Measurements from ENCODE around the gene MARF1.
"Not testable (repeated sequence)": the region's sequence is repeated elsewhere in the genome, so short reads cannot be mapped to it uniquely, and the experiment has no call there.

MARF1 gene

DNA sequence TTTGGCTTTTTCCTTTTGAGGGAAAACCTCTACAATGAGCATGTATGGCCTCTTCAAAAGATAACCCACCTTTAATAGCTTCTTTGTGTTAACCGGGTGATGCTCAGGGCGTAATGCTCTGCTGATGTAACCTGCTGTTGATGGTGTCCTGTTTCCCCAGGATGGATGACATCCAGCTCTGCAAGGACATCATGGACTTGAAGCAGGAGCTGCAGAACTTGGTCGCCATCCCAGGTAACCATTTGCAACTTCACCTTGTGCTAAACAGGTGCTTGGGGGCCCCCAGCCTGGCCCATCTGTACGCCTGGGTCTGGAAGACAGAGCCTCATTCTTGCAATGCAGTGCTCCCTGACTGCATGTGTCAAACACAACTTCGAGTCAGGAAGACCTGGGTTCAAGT, 75.1 kb downstream of the MARF1 start:
- Histone ChIP-seq H3K27ac (ENCODE audit: low read depth, low read length) (no peak overlapping the region), H3K9ac (ENCODE audit: low read length) (no peak overlapping the region), H3K36me3 (ENCODE audit: control insufficient read depth, insufficient read depth, low read length) (peaks cover 3% of the 10 kb centered on the region), H3K4me3 (ENCODE audit: low read length) (no peak overlapping the region), H3K4me1 (ENCODE audit: control insufficient read depth, insufficient read depth, low read length) (no peaks in the 10 kb centered on the region), H3K27me3 (ENCODE audit: control insufficient read depth, insufficient read depth, low read length) (no peaks in the 10 kb centered on the region)

DNA sequence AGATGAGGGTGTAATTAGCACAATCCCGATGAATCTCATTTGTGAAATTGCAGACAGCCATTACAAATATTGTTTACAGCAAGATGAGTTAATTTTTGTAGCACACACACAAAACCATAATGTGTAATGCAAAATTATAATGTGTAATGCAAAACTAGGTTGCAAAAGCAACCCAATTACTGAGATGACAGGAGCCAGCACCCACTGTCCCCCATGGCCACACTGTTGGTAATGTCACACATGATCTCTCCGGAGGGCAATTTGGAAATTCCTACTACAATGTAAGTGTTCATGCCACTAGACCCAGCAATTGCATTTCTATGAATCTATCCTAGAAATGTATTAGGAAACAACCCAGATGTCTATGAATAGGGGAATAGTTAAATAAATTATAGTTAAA, 76.9 kb downstream of the MARF1 start:
- H3K9ac ChIP-seq (ENCODE audit: low read length), result no peak overlapping the region
- H3K4me3 ChIP-seq (ENCODE audit: low read length), result no peak overlapping the region
- no peaks in the 10 kb centered on the region for H3K27me3 ChIP-seq (ENCODE audit: control insufficient read depth, insufficient read depth, low read length)
- no peak overlapping the region for H3K27ac ChIP-seq (ENCODE audit: low read depth, low read length)
- H3K36me3 ChIP-seq (ENCODE audit: control insufficient read depth, insufficient read depth, low read length), result peaks cover 3% of the 10 kb centered on the region
- H3K4me1 ChIP-seq (ENCODE audit: control insufficient read depth, insufficient read depth, low read length), result no peaks in the 10 kb centered on the region

DNA sequence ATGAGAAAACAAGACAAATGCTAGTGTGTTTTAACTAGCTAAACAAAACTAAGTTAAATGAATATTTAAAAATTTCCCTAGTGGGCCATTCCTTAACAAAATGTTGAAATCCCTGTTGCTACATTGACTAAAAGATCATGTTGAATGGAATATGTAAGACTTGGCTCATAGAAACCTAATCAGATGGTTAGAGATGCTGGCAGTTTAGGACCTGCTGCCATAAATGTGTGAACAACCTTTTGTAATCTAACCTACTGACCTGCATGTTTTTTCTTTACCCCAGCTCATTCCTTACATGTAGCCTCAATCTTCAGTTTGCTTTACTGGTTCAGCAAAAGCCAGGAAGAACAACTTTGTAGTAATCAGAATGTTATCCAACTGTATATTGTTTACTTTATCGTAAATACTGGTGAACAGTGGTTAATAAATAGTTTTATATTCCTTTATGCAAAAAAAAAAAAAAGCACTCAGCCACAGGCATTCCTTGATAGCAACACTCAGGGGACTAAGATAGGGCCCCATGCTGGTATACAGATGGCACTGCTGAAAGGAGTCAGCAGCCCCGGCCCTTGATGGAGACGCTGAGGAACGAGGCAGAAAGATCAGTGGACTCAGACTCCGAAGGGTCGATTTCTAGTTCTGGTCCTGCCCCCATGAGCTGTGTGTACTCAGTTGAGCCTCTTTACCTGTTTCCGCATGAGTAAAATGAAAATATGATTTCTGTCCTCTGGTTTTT, 78.2 kb downstream of the MARF1 start:
- H3K27me3 ChIP-seq (ENCODE audit: control insufficient read depth, insufficient read depth, low read length), result no peaks in the 10 kb centered on the region
- no peaks in the 10 kb centered on the region for H3K4me1 ChIP-seq (ENCODE audit: control insufficient read depth, insufficient read depth, low read length)
- peaks cover 3% of the 10 kb centered on the region for H3K36me3 ChIP-seq (ENCODE audit: control insufficient read depth, insufficient read depth, low read length)
- H3K9ac ChIP-seq (ENCODE audit: low read length), result no peak overlapping the region
- H3K27ac ChIP-seq (ENCODE audit: low read depth, low read length), result no peak overlapping the region
- no peak overlapping the region for H3K4me3 ChIP-seq (ENCODE audit: low read length)

- no peak overlapping the region for H3K27ac ChIP-seq (ENCODE audit: low read depth, low read length)
- no peak overlapping the region for H3K4me3 ChIP-seq (ENCODE audit: low read length)
- H3K27me3 ChIP-seq (ENCODE audit: control insufficient read depth, insufficient read depth, low read length), result no peaks in the 10 kb centered on the region
- H3K4me1 ChIP-seq (ENCODE audit: control insufficient read depth, insufficient read depth, low read length), result no peaks in the 10 kb centered on the region
- no peak overlapping the region for H3K9ac ChIP-seq (ENCODE audit: low read length)
- no peaks in the 10 kb centered on the region for H3K36me3 ChIP-seq (ENCODE audit: control insufficient read depth, insufficient read depth, low read length)
Measured at GRCh38 chr16:15559176-15559575, 83.8 kb downstream of the MARF1 start.

DNA sequence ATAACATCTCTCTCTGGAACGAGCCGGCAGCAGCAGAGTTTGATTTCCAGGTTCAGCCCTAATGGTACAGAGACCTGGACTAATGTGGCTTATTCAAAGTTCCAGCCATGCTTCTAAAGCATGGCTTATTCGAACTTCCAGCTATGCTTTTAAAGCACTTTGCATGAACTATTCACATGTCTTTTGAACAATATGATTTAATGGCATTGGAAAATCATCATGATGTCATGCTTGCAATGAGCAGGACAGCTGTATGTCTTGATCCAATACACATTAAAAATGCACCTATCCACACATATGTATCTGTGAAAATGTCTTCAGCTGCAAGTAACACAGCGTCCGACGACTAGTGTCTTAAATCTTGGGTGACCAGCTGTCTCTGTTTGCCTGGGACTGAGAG, 85.7 kb downstream of the MARF1 start:
- Histone ChIP-seq H3K9ac (ENCODE audit: low read length) (no peak overlapping the region), H3K4me3 (ENCODE audit: low read length) (no peak overlapping the region), H3K27ac (ENCODE audit: low read depth, low read length) (no peak overlapping the region)

DNA sequence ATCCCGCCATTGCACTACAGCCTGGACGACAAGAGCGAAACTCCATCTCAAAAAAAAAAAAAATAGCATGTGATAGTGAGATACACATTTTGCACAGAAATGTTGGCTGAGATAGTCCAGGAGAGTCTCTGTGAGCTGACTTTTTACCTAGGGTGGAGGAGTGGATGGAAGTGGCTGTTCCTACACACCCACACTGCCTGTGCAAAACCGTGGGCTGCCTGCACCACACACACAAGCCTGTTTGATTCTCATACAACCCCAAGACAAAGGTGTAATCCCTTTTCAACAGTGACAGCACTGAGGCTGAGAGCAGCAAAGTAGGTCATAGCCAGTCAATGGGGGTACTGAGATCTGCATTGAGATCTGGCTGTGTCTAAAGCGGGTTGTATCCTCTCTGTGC, 86.8 kb downstream of the MARF1 start:
- Histone ChIP-seq H3K27me3 (ENCODE audit: control insufficient read depth, insufficient read depth, low read length) (no peaks in the 10 kb centered on the region), H3K36me3 (ENCODE audit: control insufficient read depth, insufficient read depth, low read length) (no peaks in the 10 kb centered on the region), H3K4me3 (ENCODE audit: low read length) (no peak overlapping the region), H3K9ac (ENCODE audit: low read length) (no peak overlapping the region), H3K27ac (ENCODE audit: low read depth, low read length) (no peak overlapping the region), H3K4me1 (ENCODE audit: control insufficient read depth, insufficient read depth, low read length) (no peaks in the 10 kb centered on the region)

More for the DNA sequence above, 85.7 kb downstream of the MARF1 start:
- no peaks in the 10 kb centered on the region for H3K36me3 ChIP-seq (ENCODE audit: control insufficient read depth, insufficient read depth, low read length)
- no peaks in the 10 kb centered on the region for H3K4me1 ChIP-seq (ENCODE audit: control insufficient read depth, insufficient read depth, low read length)
- H3K27me3 ChIP-seq (ENCODE audit: control insufficient read depth, insufficient read depth, low read length), result no peaks in the 10 kb centered on the region

DNA sequence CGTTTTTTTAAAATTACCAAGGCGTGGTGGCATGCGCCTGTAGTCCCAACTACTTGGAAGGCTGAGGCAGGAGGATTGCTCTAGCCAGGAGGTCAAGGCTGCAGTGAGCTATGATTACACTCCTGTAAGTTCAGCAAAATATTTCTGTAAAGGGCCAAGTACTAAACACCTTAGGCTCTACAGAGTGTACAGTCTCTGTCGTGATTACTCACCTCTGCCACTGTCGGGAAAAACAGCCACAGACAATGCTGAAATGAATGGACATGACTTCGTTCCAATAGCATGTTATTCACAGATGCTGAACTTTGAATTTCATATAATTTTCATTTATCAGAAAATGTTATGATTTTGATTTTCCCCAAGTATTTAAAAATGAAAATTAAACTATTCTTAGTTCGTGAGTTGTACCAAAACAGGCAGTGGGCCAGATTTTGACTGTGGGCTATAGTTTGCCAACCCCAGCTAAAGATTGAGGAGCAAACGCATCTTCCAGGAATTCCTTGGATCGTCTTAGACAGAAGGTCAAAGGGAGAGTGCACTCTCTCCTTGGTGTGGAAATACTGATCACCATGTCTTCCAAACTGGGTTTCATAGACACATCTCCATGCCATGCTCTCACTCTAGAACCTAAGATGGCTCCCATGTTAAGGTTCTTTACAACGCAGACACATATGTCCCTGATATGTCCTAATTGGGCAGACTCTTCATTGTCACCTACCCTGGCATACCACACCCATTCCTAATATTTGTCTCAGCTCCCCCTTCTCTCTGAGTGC, 89.5 kb downstream of the MARF1 start:
- Histone ChIP-seq H3K27me3 (ENCODE audit: control insufficient read depth, insufficient read depth, low read length) (no peaks in the 10 kb centered on the region), H3K27ac (ENCODE audit: low read depth, low read length) (no peak overlapping the region), H3K36me3 (ENCODE audit: control insufficient read depth, insufficient read depth, low read length) (no peaks in the 10 kb centered on the region), H3K9ac (ENCODE audit: low read length) (no peak overlapping the region), H3K4me3 (ENCODE audit: low read length) (no peak overlapping the region), H3K4me1 (ENCODE audit: control insufficient read depth, insufficient read depth, low read length) (no peaks in the 10 kb centered on the region)

- H3K27ac ChIP-seq (ENCODE audit: low read depth, low read length), result no peak overlapping the region
- H3K9ac ChIP-seq (ENCODE audit: low read length), result no peak overlapping the region
- no peaks in the 10 kb centered on the region for H3K36me3 ChIP-seq (ENCODE audit: control insufficient read depth, insufficient read depth, low read length)
- H3K27me3 ChIP-seq (ENCODE audit: control insufficient read depth, insufficient read depth, low read length), result no peaks in the 10 kb centered on the region
- H3K4me1 ChIP-seq (ENCODE audit: control insufficient read depth, insufficient read depth, low read length), result no peaks in the 10 kb centered on the region
- no peak overlapping the region for H3K4me3 ChIP-seq (ENCODE audit: low read length)
Measured at GRCh38 chr16:15552507-15552906, 90.4 kb downstream of the MARF1 start.

- H3K9ac ChIP-seq (ENCODE audit: low read length), result no peak overlapping the region
- H3K36me3 ChIP-seq (ENCODE audit: control insufficient read depth, insufficient read depth, low read length), result no peaks in the 10 kb centered on the region
- H3K4me3 ChIP-seq (ENCODE audit: low read length), result no peak overlapping the region
- peaks cover 9% of the 10 kb centered on the region for H3K4me1 ChIP-seq (ENCODE audit: control insufficient read depth, insufficient read depth, low read length)
- H3K27ac ChIP-seq (ENCODE audit: low read depth, low read length), result no peak overlapping the region
- no peaks in the 10 kb centered on the region for H3K27me3 ChIP-seq (ENCODE audit: control insufficient read depth, insufficient read depth, low read length)
Measured at GRCh38 chr16:15548482-15548891, 94.5 kb downstream of the MARF1 start.

DNA sequence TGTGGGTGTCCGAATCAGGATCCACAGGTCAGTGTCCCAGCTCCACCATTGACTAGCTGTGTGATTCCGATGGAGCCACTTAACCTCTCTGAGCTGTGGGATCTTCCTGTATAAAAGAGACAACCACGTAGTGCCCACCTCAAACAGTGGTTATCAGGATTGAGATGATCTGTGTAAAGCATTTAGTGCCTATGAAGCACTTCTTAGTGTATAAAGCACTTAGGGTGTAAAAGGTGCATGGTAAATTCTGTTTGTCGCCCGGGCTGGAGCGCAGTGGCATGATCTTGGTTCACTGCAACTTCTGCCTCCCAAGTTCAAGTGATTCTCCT, 95.2 kb downstream of the MARF1 start:
- Histone ChIP-seq H3K27ac (ENCODE audit: low read depth, low read length) (no peak overlapping the region), H3K9ac (ENCODE audit: low read length) (no peak overlapping the region), H3K4me1 (ENCODE audit: control insufficient read depth, insufficient read depth, low read length) (peaks cover 9% of the 10 kb centered on the region), H3K36me3 (ENCODE audit: control insufficient read depth, insufficient read depth, low read length) (no peaks in the 10 kb centered on the region), H3K4me3 (ENCODE audit: low read length) (no peak overlapping the region), H3K27me3 (ENCODE audit: control insufficient read depth, insufficient read depth, low read length) (no peaks in the 10 kb centered on the region)

GRCh38 chr16:15547072-15547767, 95.7 kb downstream of the MARF1 start:
- H3K27me3 ChIP-seq (ENCODE audit: control insufficient read depth, insufficient read depth, low read length); H3K27ac ChIP-seq (ENCODE audit: low read depth, low read length); H3K4me3 ChIP-seq (ENCODE audit: low read length); H3K4me1 ChIP-seq (ENCODE audit: control insufficient read depth, insufficient read depth, low read length); H3K36me3 ChIP-seq (ENCODE audit: control insufficient read depth, insufficient read depth, low read length); H3K9ac ChIP-seq (ENCODE audit: low read length): not testable (repeated sequence)

DNA sequence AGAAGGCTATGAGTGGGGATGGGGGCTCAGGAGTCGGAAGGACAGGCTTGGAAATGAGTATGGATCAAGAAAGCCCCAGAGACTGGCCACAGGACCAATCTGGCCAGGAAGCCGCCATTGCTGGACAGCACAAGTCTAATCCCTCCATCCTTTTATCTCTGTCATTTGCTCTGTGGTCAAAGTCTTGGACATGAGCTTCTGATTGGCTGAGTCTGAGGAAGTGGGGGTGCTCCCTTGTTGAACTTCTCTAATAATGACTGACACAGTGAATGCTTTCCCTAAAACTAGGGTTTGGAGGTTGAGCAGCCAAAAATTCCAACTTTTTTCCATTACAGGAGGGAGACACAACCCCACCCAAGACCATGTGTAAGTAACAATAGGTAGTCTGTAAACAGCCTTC, 97.4 kb downstream of the MARF1 start:
- no peak overlapping the region for H3K27ac ChIP-seq (ENCODE audit: low read depth, low read length)
- H3K4me1 ChIP-seq (ENCODE audit: control insufficient read depth, insufficient read depth, low read length), result peaks cover 9% of the 10 kb centered on the region
- no peak overlapping the region for H3K4me3 ChIP-seq (ENCODE audit: low read length)
- no peaks in the 10 kb centered on the region for H3K36me3 ChIP-seq (ENCODE audit: control insufficient read depth, insufficient read depth, low read length)
- H3K27me3 ChIP-seq (ENCODE audit: control insufficient read depth, insufficient read depth, low read length), result no peaks in the 10 kb centered on the region
- no peak overlapping the region for H3K9ac ChIP-seq (ENCODE audit: low read length)

Measured in rectal smooth muscle tissue (tissue), 1 donor.